Heart left ventricle (tissue), 16 donors: ENCODE data around the gene TMTC3. TPM values are rescaled to one million over a fixed set of nuclear protein-coding genes. Genes with fewer than 3 reads are reported as not detected.

Experiments used
- ATAC-seq, 4 donors: fragments of 200-7000 bp; cut with Tn5 transposase; one replicate each; pipeline ENCODE4 v1.9.1; 2020 to 2022; ENCODE audit warnings: moderate library complexity in 4 of 4, mild to moderate bottlenecking in 3 of 4, moderate number of reproducible peaks in 1 of 4
- DNase-seq, 5 donors: peaks; one replicate each; pipeline ENCODE4 v3.0.0-alpha.2; 2020
- H3K27ac ChIP-seq, 12 donors: fragments of 200-600 bp; sonication (generic) in 4 of 12; one replicate each; pipeline versions ENCODE4 v1.5.0 to v1.8.0; 2016 to 2022; ENCODE audit warnings: mild to moderate bottlenecking in 2 of 12
- H3K27me3 ChIP-seq, 9 donors: fragments of 200-600 bp; sonication (generic) in 2 of 9; one replicate each; pipeline versions ENCODE4 v1.5.1 to v1.8.0; 2016 to 2022; ENCODE audit warnings: mild to moderate bottlenecking in 3 of 9
- H3K36me3 ChIP-seq, 9 donors: fragments of 200-600 bp; sonication (generic) in 2 of 9; one replicate each; pipeline versions ENCODE4 v1.5.0 to v1.8.0; 2018 to 2022; ENCODE audit warnings: mild to moderate bottlenecking in 2 of 9
- H3K4me1 ChIP-seq, 12 donors: fragments of 200-600 bp; sonication (generic) in 4 of 12; one replicate each; pipeline versions ENCODE4 v1.5.0 to v1.8.0; 2016 to 2022; ENCODE audit warnings: mild to moderate bottlenecking in 3 of 12
- H3K4me3 ChIP-seq, 12 donors: fragments of 200-600 bp; sonication (generic) in 4 of 12; one replicate each; pipeline versions ENCODE4 v1.5.0 to v1.8.0; 2017 to 2022; ENCODE audit warnings: mild to moderate bottlenecking in 9 of 12, moderate library complexity in 4 of 12
- H3K9me3 ChIP-seq, 12 donors: fragments of 200-600 bp; sonication (generic) in 4 of 12; one replicate each; pipeline versions ENCODE4 v1.5.0 to v1.8.0; 2016 to 2022; ENCODE audit warnings: mild to moderate bottlenecking in 1 of 12
- CTCF ChIP-seq, 12 donors: fragments of 200-600 bp; sonication (generic) in 4 of 12; IDR thresholded peaks; one replicate each; pipeline versions ENCODE4 v1.5.0 to v1.8.0; 2018 to 2022; ENCODE audit warnings: antibody characterized with exemption in 12 of 12, mild to moderate bottlenecking in 5 of 12
- POLR2A ChIP-seq, 2 donors: fragments of 450-650 bp; IDR thresholded peaks; one replicate each; pipeline ENCODE4 v1.6.1; 2017; ENCODE audit warnings: antibody characterized with exemption in 2 of 2, mild to moderate bottlenecking in 2 of 2, moderate library complexity in 2 of 2
- WGBS, 4 donors: extraction: QIAGEN DNeasy Blood & Tissue Kit in 2 of 4; methylation state at CpG; one replicate each; pipeline versions ENCODE4 v1.1.5 to v1.1.7; 2013 to 2018; 5-methylcytosine and 5-hydroxymethylcytosine counted together
- intact Hi-C, 10 donors: fragments of 100-400 bp; cut with DNase I; formaldehyde crosslinking; loops; one replicate each; pipeline versions ENCODE4 v1.11.1 to v1.14.2; 2022
- polyA plus RNA-seq, 2 donors: library from polyadenylated mRNA; stranded (reverse); fragments of 200-250 nt; gene quantifications; one replicate each; pipeline ENCODE4 v1.2.3, GENCODE V29; 2013
- total RNA-seq, 9 donors: library from RNA; depleted of rRNA in 2 of 9; stranded (reverse); fragments of >200 nt in 2 of 9; fragmentation: NEBNext Ultra II Directional in 3 of 9; extraction: Animal tissue kit (Norgen Biotek cat#: 25700) in 3 of 9; gene quantifications; one replicate each; pipeline versions ENCODE4 v1.1.0 to v1.2.4, GENCODE V29; 2016 to 2023
- donor health status: ischemic (EF 13 %, LVEDD 7.1; RV severe dilation, severe dysfunction).
- donor health status: healthy with polysubstance abuse.
- donor health status: DM: no; HTN: yes; CAD: no.
- donor health status: DM: no; HTN: no; CAD: no.
- donor health status: ischemic (EF 25% LVEDD 6.9; RV normal size, moderate dysfunction).
- donor health status: ischemic (EF 25% LVEDD 5.7; RV mildly dilated, moderate dysfunction).
- donor health status: healthy.
- donor health status: DM: yes; HTN: yes; CAD: no.
- donor health status: ischemic (EF 35%, LVEDD 5.7; RV mildly dilated, moderate dysfunction).
- donor health status: nonischemic (EF 11% LVEDD 7.7; RV severe dilation, severe dysfunction).
- donor health status: DM: yes; HTN: yes; CAD: no.
- donor health status: PGD.
- donor health status: ischemic (EF 29% LVEDD 5.4; RV normal size, mild dysfunction).
- donor health status: nonischemic (EF 23%, LVEDD 6.1; RV moderate dilation, normal function).

TMTC3 gene
- total and polyA plus RNA-seq, 11 donors, result 1.2 to 13.8 (median 8.3) TPM

- 79 to 95% (median 91%) methylated on average over 3 of the region's 3 CpGs for WGBS, 4 donors
- TF ChIP-seq POLR2A (IDR thresholded peaks at IDR 0.05) (no peak), CTCF (IDR thresholded peaks at IDR 0.05) (no peak)
- Histone ChIP-seq H3K4me3 (no peak overlapping the region), H3K9me3 (peaks cover 0 to 12% (median 0%) of the 10 kb centered on the region in 12 donors), H3K27ac (no peak overlapping the region), H3K4me1 (no peaks in the 10 kb centered on the region), H3K27me3 (no peaks in the 10 kb centered on the region), H3K36me3 (peaks cover 0 to 48% (median 35%) of the 10 kb centered on the region in 9 donors)
- intact Hi-C loops, result no loop called here
- DNase-seq (no peak), ATAC-seq (no peak)
These were observed 42.1 kb downstream of the TMTC3 start for GRCh38 chr12:88184196-88184595.

GRCh38 chr12:88185279-88185678 lies 43.2 kb downstream of the TMTC3 start:
- Histone ChIP-seq H3K4me3 (no peak overlapping the region), H3K36me3 (peaks cover 0 to 46% (median 27%) of the 10 kb centered on the region in 9 donors), H3K4me1 (no peaks in the 10 kb centered on the region), H3K9me3 (peaks cover 0 to 12% (median 0%) of the 10 kb centered on the region in 12 donors), H3K27me3 (no peaks in the 10 kb centered on the region), H3K27ac (no peak overlapping the region)
- no peak for ATAC-seq
- TF ChIP-seq CTCF (IDR thresholded peaks at IDR 0.05) (no peak), POLR2A (IDR thresholded peaks at IDR 0.05) (no peak)
- no peak for DNase-seq
- WGBS, 4 donors, result 97 to 99% (median 99%) methylated on average over 2 of the region's 2 CpGs
- intact Hi-C loops, result no loop called here

- intact Hi-C loops, result no loop called here
- Histone ChIP-seq H3K27me3 (no peaks in the 10 kb centered on the region), H3K4me3 (no peak overlapping the region), H3K9me3 (peaks cover 0 to 12% (median 0%) of the 10 kb centered on the region in 12 donors), H3K4me1 (no peaks in the 10 kb centered on the region), H3K36me3 (peaks cover 0 to 46% (median 23%) of the 10 kb centered on the region in 9 donors), H3K27ac (no peak overlapping the region)
- DNase-seq (no peak), ATAC-seq (no peak)
- TF ChIP-seq CTCF (IDR thresholded peaks at IDR 0.05), result no peak
- no peak for TF ChIP-seq POLR2A (IDR thresholded peaks at IDR 0.05)
These were observed 43.9 kb downstream of the TMTC3 start for GRCh38 chr12:88185988-88186387.

- intact Hi-C loops, result no loop called here
- 90 to 96% (median 93%) methylated on average over 2 of the region's 2 CpGs for WGBS, 4 donors
These were observed 45.5 kb downstream of the TMTC3 start for GRCh38 chr12:88187571-88187970.

More at GRCh38 chr12:88187571-88187970, 45.5 kb downstream of the TMTC3 start:
- Histone ChIP-seq H3K27ac (no peak overlapping the region), H3K4me3 (no peak overlapping the region), H3K27me3 (no peaks in the 10 kb centered on the region), H3K4me1 (no peaks in the 10 kb centered on the region), H3K36me3 (peaks cover 0 to 53% (median 26%) of the 10 kb centered on the region in 9 donors), H3K9me3 (peaks cover 0 to 12% (median 0%) of the 10 kb centered on the region in 12 donors)
- no peak for DNase-seq
- no peak for ATAC-seq
- TF ChIP-seq POLR2A (IDR thresholded peaks at IDR 0.05) (no peak), CTCF (IDR thresholded peaks at IDR 0.05) (no peak)
